HepG2 (cell line): ENCODE results near the gene HSPB3. TPM values are rescaled to one million over a fixed set of nuclear protein-coding genes. Genes with fewer than 3 reads are reported as not detected.

Experiments
- ATAC-seq: fragments of 200-7000 bp; cut with Tn5 transposase; 3 replicates; pipeline ENCODE4 v1.9.1; 2020; ENCODE audit warnings: mild to moderate bottlenecking, moderate library complexity
- BruUV-seq: library from RNA; stranded (reverse); fragments of 400-500 nt; replicated peaks from 2 replicates; lab custom pipeline; 2021; lab: Mats Ljungman, UMichigan
- CTCF ChIA-PET: fragments of 300-600 bp; formaldehyde crosslinking; extraction: SDS; loops from one replicate; lab custom pipeline; 2021; ENCODE audit warnings: low total read pairs, inconsistent platforms, low intra/inter-chr PET ratio; lab: Yijun Ruan, JAX
- POLR2A ChIA-PET: fragments of 350-600 bp; sonication (Branson Sonifier 250); formaldehyde crosslinking; loops from one replicate; lab custom pipeline; 2020; ENCODE audit warnings: antibody characterized with exemption, inconsistent platforms; lab: Yijun Ruan, JAX
- DNase-seq: peaks from one replicate; pipeline ENCODE4 v3.0.0-alpha.2; 2015; ENCODE audit warnings: low spot score
- FAIRE-seq: peaks from 3 replicates; lab custom pipeline; 2011; peaks lifted over from hg19 to GRCh38; lab: Jason Lieb, UNC
- H2AFZ ChIP-seq: one replicate; pipeline ENCODE4 v1.6.1; 2011; ENCODE audit warnings: low read length, inconsistent platforms
- H3K27ac ChIP-seq: fragments of 300-600 bp; 3 replicates; pipeline ENCODE4 v1.8.0; 2011; ENCODE audit warnings: mixed run types, mild to moderate bottlenecking, mixed read lengths, low read length, inconsistent platforms; ENCODE audit not compliant: insufficient read depth; ENCODE audit errors: extremely low read length
- H3K27me3 ChIP-seq, 2 experiments: fragments of 200-600 bp in 1 of 2; 2 replicates in 1 of 2; 3 replicates in 1 of 2; pipeline versions ENCODE4 v1.6.0 to v1.8.0; 2011; ENCODE audit warnings: low read length in 2 of 2, mild to moderate bottlenecking in 2 of 2, moderate library complexity in 2 of 2, inconsistent platforms in 1 of 2; ENCODE audit not compliant: insufficient read depth in 2 of 2, control insufficient read depth in 1 of 2
- H3K36me3 ChIP-seq, 2 experiments: fragments of 200-600 bp in 1 of 2; replicated peaks in 1 of 2; 2 replicates in 1 of 2; 3 replicates in 1 of 2; pipeline versions ENCODE4 v1.5.1 to v1.8.0; 2011; ENCODE audit warnings: low read length in 2 of 2, inconsistent platforms in 1 of 2; ENCODE audit not compliant: insufficient read depth in 2 of 2, control insufficient read depth in 1 of 2
- H3K4me1 ChIP-seq: 2 replicates; pipeline ENCODE4 v1.5.1; 2012; ENCODE audit warnings: low read length, inconsistent platforms; ENCODE audit not compliant: insufficient read depth
- H3K4me2 ChIP-seq: 2 replicates; pipeline ENCODE4 v1.6.0; 2011; ENCODE audit warnings: low read depth, low read length, inconsistent platforms
- H3K4me3 ChIP-seq, 3 experiments: fragments of 200-600 bp in 1 of 3; sonication (generic), shearing (Covaris generic) in 1 of 3; replicated peaks in 1 of 3; 2 replicates each; pipeline ENCODE4 v1.5.1; 2011 to 2016; ENCODE audit warnings: low read length in 3 of 3, inconsistent platforms in 2 of 3, low read depth in 2 of 3, mild to moderate bottlenecking in 2 of 3, control low read depth in 1 of 3, mixed read lengths in 1 of 3; ENCODE audit not compliant: insufficient read depth in 1 of 3
- H3K79me2 ChIP-seq: one replicate; pipeline ENCODE4 v1.6.1; 2011; ENCODE audit warnings: low read length, inconsistent platforms; ENCODE audit not compliant: insufficient read depth
- H3K9ac ChIP-seq: 2 replicates; pipeline ENCODE4 v1.6.0; 2011; ENCODE audit warnings: mild to moderate bottlenecking, low read depth, low read length, inconsistent platforms; ENCODE audit not compliant: insufficient read depth
- H3K9me3 ChIP-seq: 2 replicates; pipeline ENCODE4 v1.5.1; 2012; ENCODE audit warnings: mild to moderate bottlenecking, low read length
- H4K20me1 ChIP-seq: 2 replicates; pipeline ENCODE4 v1.6.0; 2011; ENCODE audit warnings: inconsistent platforms, mild to moderate bottlenecking, low read length, moderate library complexity; ENCODE audit not compliant: insufficient read depth
- CCDC6 ChIP-seq: sonication (generic); formaldehyde crosslinking; IDR thresholded peaks from 2 replicates; pipeline ENCODE4 v1.8.1; 2022; ENCODE audit warnings: mild to moderate bottlenecking, missing genetic modification reagents, moderate library complexity
- HNF4A ChIP-seq: sonication (generic); formaldehyde crosslinking; IDR thresholded peaks from 2 replicates; pipeline ENCODE4 v1.4.0; 2020; ENCODE audit warnings: missing genetic modification reagents
- HOXA3 ChIP-seq: sonication (generic); formaldehyde crosslinking; IDR thresholded peaks from 2 replicates; pipeline ENCODE4 v1.5.0; 2020; ENCODE audit warnings: missing genetic modification reagents
- MEIS1 ChIP-seq: sonication (generic); formaldehyde crosslinking; IDR thresholded peaks from 2 replicates; pipeline ENCODE4 v1.9.0; 2021; ENCODE audit warnings: mild to moderate bottlenecking, missing genetic modification reagents, moderate library complexity, borderline replicate concordance
- RBFOX2 ChIP-seq: fragments of 200-400 bp; formaldehyde crosslinking; IDR thresholded peaks from 2 replicates; pipeline ENCODE4 v1.6.1; 2017; ENCODE audit warnings: low read depth, mild to moderate bottlenecking, low read length
- RFX5 ChIP-seq: IDR thresholded peaks from 2 replicates; pipeline ENCODE4 v1.6.1; 2011; ENCODE audit warnings: low read depth, low read length, improper control_type of control experiment
- SNAPC2 ChIP-seq: sonication (generic); formaldehyde crosslinking; IDR thresholded peaks from 2 replicates; pipeline ENCODE4 v1.8.1; 2022; ENCODE audit warnings: mild to moderate bottlenecking, missing genetic modification reagents
- TEAD3 ChIP-seq: optimal IDR thresholded peaks from 2 replicates; pipeline ENCODE3; 2016; ENCODE audit warnings: borderline replicate concordance
- ZBTB33 ChIP-seq: sonication (generic); formaldehyde crosslinking; IDR thresholded peaks from 2 replicates; pipeline ENCODE4 v1.4.0; 2020; ENCODE audit warnings: missing genetic modification reagents
- ZFX ChIP-seq: sonication (generic); formaldehyde crosslinking; IDR thresholded peaks from 2 replicates; pipeline ENCODE4 v1.4.0; 2020; ENCODE audit warnings: mild to moderate bottlenecking, low read depth, missing genetic modification reagents, moderate library complexity
- ZHX1 ChIP-seq: sonication (generic); formaldehyde crosslinking; IDR thresholded peaks from 2 replicates; pipeline ENCODE4 v1.8.1; 2022; ENCODE audit warnings: low read depth, mild to moderate bottlenecking, missing genetic modification reagents
- ZMYM4 ChIP-seq: sonication (generic); formaldehyde crosslinking; IDR thresholded peaks from 2 replicates; pipeline ENCODE4 v1.8.1; 2023; ENCODE audit warnings: mild to moderate bottlenecking, missing genetic modification reagents
- WGBS: methylation state at CpG from one replicate; pipeline ENCODE4 v1.1.6; 2017; ENCODE audit warnings: low lambda C conversion rate; 5-methylcytosine and 5-hydroxymethylcytosine counted together
- in situ Hi-C: cut with HindIII; loops from 2 replicates; pipeline ENCODE4 v1.10.0; 2017; ENCODE audit warnings: low pct_unique_long_range_greater_than_20kb; ENCODE audit not compliant: extremely low pct_ligation_motif_present
- intact Hi-C: fragments of 100-400 bp; cut with micrococcal nuclease; formaldehyde crosslinking; loops from one replicate; pipeline ENCODE4 v1.10.0; 2022; ENCODE audit not compliant: unreplicated experiment
- polyA plus RNA-seq, 8 experiments: library from polyadenylated mRNA; depleted of rRNA in 3 of 8; stranded (reverse) in 7 of 8; unstranded in 1 of 8; fragments of >200 nt; fragmentation: Illumina TruSeq in 4 of 8; extraction: Trizol in 4 of 8; gene quantifications; 2 replicates each; pipeline versions ENCODE4 v1.2.1 to v1.2.3, GENCODE V29; 2011 to 2016; ENCODE audit warnings: low read depth in 4 of 8, missing spikeins in 1 of 8, mixed read lengths in 1 of 8; ENCODE audit not compliant: insufficient read depth in 1 of 8
- total RNA-seq, 5 experiments: library from RNA; depleted of rRNA; stranded (reverse); fragments of >200 nt; fragmentation: Illumina TruSeq; extraction: Trizol; gene quantifications; 2 replicates each; pipeline ENCODE4 v1.2.3, GENCODE V29; 2016; ENCODE audit warnings: low read depth in 1 of 5

HSPB3 gene
- total and polyA plus RNA-seq, 2 of the 13 experiments (the other 11 are each of a cell fraction or from before 2014, with no cell fraction given): not detected

- Histone ChIP-seq H3K9me3 (no peaks in the 10 kb centered on the region), H3K4me2 (no peak overlapping the region), H3K9ac (no peak overlapping the region), H3K27ac (no peak overlapping the region), H3K79me2 (no peaks in the 10 kb centered on the region), H4K20me1 (no peaks in the 10 kb centered on the region), H3K27me3 (peaks cover 0 to 6% of the 10 kb centered on the region in 2 experiments; a peak in 1 of 5 replicates), H3K4me3 (no peak overlapping the region), H3K36me3 (no peaks in the 10 kb centered on the region), H2AFZ (no peak overlapping the region), H3K4me1 (no peaks in the 10 kb centered on the region)
- intact Hi-C loops (no loop called here), in situ Hi-C loops (no loop called here)
- DNase-seq (peak; percentile 6), ATAC-seq (peak; percentile 70; the same call in 2 of the 3 replicates), FAIRE-seq (no peak)
- peak; percentile 18 for TF ChIP-seq TEAD3 (CRISPR knock-in tag)
- no peak for TF ChIP-seq MEIS1 (CRISPR knock-in tag)
- BruUV-seq: no TSS peak
- ChIA-PET POLR2A (no interaction called here), CTCF (no interaction called here)
- 3% methylated on average over 5 of the region's 5 CpGs for WGBS
Measured at GRCh38 chr5:54457094-54457862, 1.8 kb downstream of the HSPB3 start.

GRCh38 chr5:54458221-54458620 is 2.7 kb downstream of the HSPB3 start:
- no peaks in the 10 kb centered on the region for H4K20me1 ChIP-seq
- intact Hi-C loops: no loop called here
- no peak for ATAC-seq
- no peak overlapping the region for H3K4me3 ChIP-seq
- DNase-seq: no peak
- no TSS peak for BruUV-seq
- WGBS: 5% methylated on average over 2 of the region's 2 CpGs
- CTCF ChIA-PET: no interaction called here
- H3K9ac ChIP-seq: no peak overlapping the region
- H3K4me1 ChIP-seq: no peaks in the 10 kb centered on the region
- TF ChIP-seq CCDC6 (CRISPR knock-in tag) (no peak), RBFOX2 (no peak), ZFX (CRISPR knock-in tag) (no peak), HOXA3 (CRISPR knock-in tag) (no peak), RFX5 (no peak), ZBTB33 (no peak), ZMYM4 (no peak), HNF4A (CRISPR knock-in tag) (no peak), SNAPC2 (CRISPR knock-in tag) (no peak), ZHX1 (CRISPR knock-in tag) (no peak)
- TF ChIP-seq, all 625 proteins: peak for 0
- no peak for FAIRE-seq
- no peak overlapping the region for H2AFZ ChIP-seq
- H3K27ac ChIP-seq: no peak overlapping the region
- no peaks in the 10 kb centered on the region for H3K79me2 ChIP-seq
- no peaks in the 10 kb centered on the region for H3K9me3 ChIP-seq
- POLR2A ChIA-PET: no interaction called here
- in situ Hi-C loops: no loop called here
- H3K4me2 ChIP-seq: no peak overlapping the region
- peaks cover 0 to 6% of the 10 kb centered on the region in 2 experiments; a peak in 1 of 5 replicates for H3K27me3 ChIP-seq
- no peaks in the 10 kb centered on the region for H3K36me3 ChIP-seq
